K562 (cell line): ENCODE measurements around the gene VWA2. TPM values are rescaled to one million over a fixed set of nuclear protein-coding genes. Genes with fewer than 3 reads are reported as not detected.

Source experiments
- ATAC-seq: fragments of 200-7000 bp; cut with Tn5 transposase; 3 replicates; pipeline ENCODE4 v1.9.1; 2020; ENCODE audit warnings: moderate library complexity
- BruUV-seq: library from RNA; stranded (reverse); fragments of 400-500 nt; replicated peaks from 2 replicates; lab custom pipeline; 2021; lab: Mats Ljungman, UMichigan
- CTCF ChIA-PET: fragments of 300-600 bp; formaldehyde crosslinking; extraction: SDS; loops from one replicate; lab custom pipeline; 2021; ENCODE audit warnings: low intra/inter-chr PET ratio; lab: Yijun Ruan, JAX
- POLR2A ChIA-PET: fragments of 300-600, 350-650 bp; sonication (Branson Sonifier 250); formaldehyde crosslinking; extraction: SDS; loops from one replicate; lab custom pipeline; 2021; ENCODE audit warnings: antibody characterized with exemption, inconsistent platforms; lab: Yijun Ruan, JAX
- DNase-seq, 4 experiments: peaks; one replicate each; pipeline versions ENCODE4 v3.0.0 to v3.0.0-alpha.2; 2011 to 2018; ENCODE audit warnings: low spot score in 3 of 4, mixed read lengths in 3 of 4; ENCODE audit errors: extremely low read depth in 1 of 4
- FAIRE-seq: peaks from 2 replicates; lab custom pipeline; 2011; peaks lifted over from hg19 to GRCh38; lab: Jason Lieb, UNC
- H2AFZ ChIP-seq: 2 replicates; pipeline ENCODE4 v1.6.0; 2011; ENCODE audit warnings: low read depth, low read length, control low read depth, inconsistent platforms
- H3K27ac ChIP-seq: fragments of 200-600 bp; 3 replicates; pipeline ENCODE4 v1.8.0; 2011; ENCODE audit warnings: low read depth, mild to moderate bottlenecking, control low read depth, inconsistent platforms, low read length, moderate library complexity, mixed read lengths; ENCODE audit errors: extremely low read depth
- H3K27me3 ChIP-seq, 2 experiments: fragments of 300-600 bp in 1 of 2; 2 replicates in 1 of 2; 3 replicates in 1 of 2; pipeline versions ENCODE4 v1.6.0 to v1.8.0; 2011; ENCODE audit warnings: inconsistent platforms in 2 of 2, low read length in 2 of 2, mild to moderate bottlenecking in 1 of 2, mixed read lengths in 1 of 2, moderate library complexity in 1 of 2; ENCODE audit not compliant: control insufficient read depth in 2 of 2, insufficient read depth in 2 of 2
- H3K36me3 ChIP-seq: fragments of 300-600 bp; 3 replicates; pipeline ENCODE4 v1.8.0; 2011; ENCODE audit warnings: mild to moderate bottlenecking, low read length, inconsistent platforms; ENCODE audit not compliant: control insufficient read depth, insufficient read depth
- H3K4me1 ChIP-seq, 2 experiments: fragments of 200-600 bp in 1 of 2; replicated peaks in 1 of 2; 2 replicates in 1 of 2; 3 replicates in 1 of 2; pipeline versions ENCODE4 v1.5.1 to v1.8.0; 2011; ENCODE audit warnings: inconsistent platforms in 2 of 2, low read length in 2 of 2, mild to moderate bottlenecking in 1 of 2, mixed read lengths in 1 of 2, moderate library complexity in 1 of 2; ENCODE audit not compliant: control insufficient read depth in 2 of 2, insufficient read depth in 2 of 2
- H3K4me2 ChIP-seq: 2 replicates; pipeline ENCODE4 v1.6.1; 2011; ENCODE audit warnings: low read length, control low read depth, inconsistent platforms, mixed read lengths; ENCODE audit not compliant: insufficient read depth
- H3K4me3 ChIP-seq: fragments of 200-600 bp; sonication (generic), shearing (Covaris generic); 2 replicates; pipeline ENCODE4 v1.5.1; 2016; ENCODE audit warnings: control low read depth, inconsistent platforms
- H3K79me2 ChIP-seq: fragments of 200-600 bp; 3 replicates; pipeline ENCODE4 v1.8.0; 2011; ENCODE audit warnings: low read length, inconsistent platforms; ENCODE audit not compliant: control insufficient read depth, insufficient read depth
- H3K9ac ChIP-seq, 2 experiments: 2 replicates each; pipeline versions ENCODE4 v1.6.0 to v1.6.1; 2011; ENCODE audit warnings: low read depth in 2 of 2, low read length in 2 of 2, control low read depth in 1 of 2, inconsistent platforms in 1 of 2, mild to moderate bottlenecking in 1 of 2, mixed read lengths in 1 of 2; ENCODE audit not compliant: insufficient read depth in 1 of 2
- H3K9me1 ChIP-seq: one replicate; pipeline ENCODE4 v1.6.0; 2011; ENCODE audit warnings: inconsistent platforms, mild to moderate bottlenecking, low read length, moderate library complexity; ENCODE audit not compliant: control insufficient read depth, insufficient read depth
- H3K9me3 ChIP-seq: replicated peaks from 2 replicates; pipeline ENCODE4 v1.5.1; 2011; ENCODE audit warnings: low read depth, low read length, inconsistent platforms; ENCODE audit not compliant: control insufficient read depth, insufficient read depth
- H4K20me1 ChIP-seq: replicated peaks from 2 replicates; pipeline ENCODE4 v1.6.1; 2011; ENCODE audit warnings: low read length, inconsistent platforms, mixed read lengths; ENCODE audit not compliant: control insufficient read depth, insufficient read depth
- KLF13 ChIP-seq: fragments of 450-650 bp; IDR thresholded peaks from 2 replicates; pipeline ENCODE4 v1.6.1; 2016; ENCODE audit warnings: missing genetic modification characterization, low read depth, mild to moderate bottlenecking, missing compliant biosample characterization, moderate library complexity, borderline replicate concordance
- PHB ChIP-seq: fragments of 250-450 bp; sonication (Bioruptor Pico); IDR thresholded peaks from 2 replicates; pipeline ENCODE4 v1.5.0; 2021
- RBM15 ChIP-seq: fragments of 200-400 bp; formaldehyde crosslinking; IDR thresholded peaks from 2 replicates; pipeline ENCODE4 v1.6.1; 2018; ENCODE audit warnings: mild to moderate bottlenecking, low read length, moderate library complexity; ENCODE audit not compliant: insufficient read depth
- RFX7 ChIP-seq: fragments of 250-450 bp; sonication (Bioruptor Pico); IDR thresholded peaks from 2 replicates; pipeline ENCODE4 v1.5.1; 2021; ENCODE audit warnings: mild to moderate bottlenecking
- ZNF224 ChIP-seq: sonication (generic); formaldehyde crosslinking; IDR thresholded peaks from 2 replicates; pipeline ENCODE4 v1.8.0; 2022; ENCODE audit warnings: mild to moderate bottlenecking, missing genetic modification reagents
- WGBS: fragments of 100-300 bp; shearing (Covaris generic); methylation state at CpG from one replicate; pipeline ENCODE4 v1.1.6; 2016; ENCODE audit warnings: low coverage, mixed read lengths; ENCODE audit not compliant: insufficient coverage; ENCODE audit errors: missing lambda C conversion rate; 5-methylcytosine and 5-hydroxymethylcytosine counted together
- in situ Hi-C: fragments of 300-500 bp; cut with MboI; formaldehyde crosslinking; loops from 4 replicates; pipeline ENCODE4 v1.15.0; 2018; ENCODE audit warnings: inconsistent platforms, mixed read lengths
- intact Hi-C: fragments of 100-400 bp; cut with micrococcal nuclease; formaldehyde crosslinking; loops from 2 replicates; pipeline ENCODE4 v1.14.2; 2022
- polyA plus RNA-seq, 8 experiments: library from polyadenylated mRNA; depleted of rRNA in 4 of 8; stranded (reverse) in 5 of 8; unstranded in 3 of 8; fragments of >200 nt; fragmentation: Nextera tagmentation in 2 of 8; fragmentation: Illumina TruSeq in 1 of 8; extraction: Ambion mirVana in 2 of 8; extraction: Trizol in 1 of 8; gene quantifications; 2 replicates each; pipeline versions ENCODE4 v1.2.1 to v1.2.3, GENCODE V29; 2011 to 2014; ENCODE audit warnings: inconsistent platforms in 1 of 8, missing spikeins in 1 of 8
- total RNA-seq, 7 experiments: library from RNA; depleted of rRNA in 6 of 7; stranded (reverse); fragments of >200 nt in 6 of 7; fragmentation: Illumina TruSeq in 2 of 7; extraction: Trizol in 2 of 7; gene quantifications; 2 replicates each; pipeline versions ENCODE4 v1.2.1 to v1.2.3, GENCODE V29; 2011 to 2021; ENCODE audit warnings: low replicate concordance in 1 of 7
- TF ChIP-seq, protein P1 (sequence below): fragments of 250-450 bp; sonication (Bioruptor Pico); IDR thresholded peaks from 2 replicates; pipeline ENCODE4 v1.4.0; 2020; ENCODE audit warnings: mild to moderate bottlenecking, moderate library complexity

VWA2 gene
- total and polyA plus RNA-seq, 9 of the 15 experiments (the other 6 are each of a cell fraction or from before 2014, with no cell fraction given), result not detected

DNA sequence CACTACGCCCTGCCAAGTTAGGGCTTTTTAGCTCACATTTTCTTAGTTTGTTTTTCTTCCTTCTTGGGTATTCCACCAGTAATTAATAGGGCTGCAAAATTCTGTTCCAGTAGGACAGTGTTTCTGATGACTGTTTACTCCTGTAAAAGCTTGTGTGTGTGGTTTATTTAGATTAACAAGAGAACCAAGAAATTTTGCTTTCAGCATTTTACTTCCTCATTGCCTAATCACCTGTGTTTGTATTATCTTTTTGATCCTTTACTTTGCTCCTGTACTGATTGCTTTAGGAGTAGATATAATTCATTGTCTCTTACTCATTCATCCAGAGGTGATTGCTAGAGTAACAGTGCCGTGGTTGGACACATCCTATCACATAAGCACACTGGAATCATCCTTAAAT, 32.2 kb upstream of the VWA2 start (continued):
- no peak for TF ChIP-seq KLF13
- no peak for TF ChIP-seq RBM15
- TF ChIP-seq ZNF224 (CRISPR knock-in tag), result no peak

DNA sequence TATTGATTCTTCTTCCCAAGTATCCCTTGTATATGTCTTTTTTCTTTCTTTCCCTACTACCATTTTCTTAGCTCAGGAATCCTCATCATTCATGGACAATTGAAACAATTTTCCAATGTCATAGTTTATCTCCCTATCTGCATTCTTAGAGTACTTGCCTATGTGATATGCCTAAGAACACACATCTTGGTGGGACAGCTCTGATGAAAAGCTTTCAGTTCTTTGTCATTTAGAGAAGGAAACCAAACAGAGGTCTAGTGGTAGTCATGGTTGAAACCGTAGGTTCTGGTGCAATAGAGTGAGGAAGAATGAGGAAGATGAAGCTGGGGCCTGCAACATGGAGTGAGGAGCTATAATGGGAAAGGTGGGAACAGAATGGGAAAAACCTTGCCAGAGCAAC, 31.7 kb upstream of the VWA2 start:
- no TSS peak for BruUV-seq
- CTCF ChIA-PET, result no interaction called here
- TF ChIP-seq RFX7 (CRISPR knock-in tag), result no peak
- TF ChIP-seq PHB (CRISPR knock-in tag), result no peak
- TF ChIP-seq, protein P1, sequence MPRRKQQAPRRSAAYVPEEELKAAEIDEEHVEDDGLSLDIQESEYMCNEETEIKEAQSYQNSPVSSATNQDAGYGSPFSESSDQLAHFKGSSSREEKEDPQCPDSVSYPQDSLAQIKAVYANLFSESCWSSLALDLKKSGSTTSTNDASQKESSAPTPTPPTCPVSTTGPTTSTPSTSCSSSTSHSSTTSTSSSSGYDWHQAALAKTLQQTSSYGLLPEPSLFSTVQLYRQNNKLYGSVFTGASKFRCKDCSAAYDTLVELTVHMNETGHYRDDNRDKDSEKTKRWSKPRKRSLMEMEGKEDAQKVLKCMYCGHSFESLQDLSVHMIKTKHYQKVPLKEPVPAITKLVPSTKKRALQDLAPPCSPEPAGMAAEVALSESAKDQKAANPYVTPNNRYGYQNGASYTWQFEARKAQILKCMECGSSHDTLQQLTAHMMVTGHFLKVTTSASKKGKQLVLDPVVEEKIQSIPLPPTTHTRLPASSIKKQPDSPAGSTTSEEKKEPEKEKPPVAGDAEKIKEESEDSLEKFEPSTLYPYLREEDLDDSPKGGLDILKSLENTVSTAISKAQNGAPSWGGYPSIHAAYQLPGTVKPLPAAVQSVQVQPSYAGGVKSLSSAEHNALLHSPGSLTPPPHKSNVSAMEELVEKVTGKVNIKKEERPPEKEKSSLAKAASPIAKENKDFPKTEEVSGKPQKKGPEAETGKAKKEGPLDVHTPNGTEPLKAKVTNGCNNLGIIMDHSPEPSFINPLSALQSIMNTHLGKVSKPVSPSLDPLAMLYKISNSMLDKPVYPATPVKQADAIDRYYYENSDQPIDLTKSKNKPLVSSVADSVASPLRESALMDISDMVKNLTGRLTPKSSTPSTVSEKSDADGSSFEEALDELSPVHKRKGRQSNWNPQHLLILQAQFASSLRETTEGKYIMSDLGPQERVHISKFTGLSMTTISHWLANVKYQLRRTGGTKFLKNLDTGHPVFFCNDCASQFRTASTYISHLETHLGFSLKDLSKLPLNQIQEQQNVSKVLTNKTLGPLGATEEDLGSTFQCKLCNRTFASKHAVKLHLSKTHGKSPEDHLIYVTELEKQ, result no peak
- Histone ChIP-seq H3K4me2 (no peak overlapping the region), H3K27ac (no peak overlapping the region), H3K4me1 (no peaks in the 10 kb centered on the region), H3K9me1 (no peaks in the 10 kb centered on the region), H3K9me3 (no peaks in the 10 kb centered on the region), H2AFZ (no peak overlapping the region), H4K20me1 (no peaks in the 10 kb centered on the region), H3K4me3 (no peak overlapping the region), H3K27me3 (no peaks in the 10 kb centered on the region; a peak in 1 of 5 replicates), H3K36me3 (no peaks in the 10 kb centered on the region), H3K79me2 (no peaks in the 10 kb centered on the region), H3K9ac (no peak overlapping the region)
- FAIRE-seq (no peak), ATAC-seq (no peak), DNase-seq (no peak)
- POLR2A ChIA-PET, result no interaction called here
- in situ Hi-C loops (no loop called here), intact Hi-C loops (no loop called here)
- WGBS, result 0% methylated on average over 1 of the region's 1 CpG
